ENCODE measurements around the gene LRRC37A.
"Not testable (repeated sequence)": the region's sequence is repeated elsewhere in the genome, so short reads cannot be mapped to it uniquely, and the experiment has no call there.

Gene LRRC37A

GRCh38 chr17:46294831-46295230 is at the start of gene LRRC37A:
Gene LRRC37A, plus strand, starts transcription at chr17:46295131. Its CDS starts 3 bp downstream, at chr17:46295134.
- not testable (repeated sequence) for DNase-seq

GRCh38 chr17:46249153-46249552 is 45.8 kb upstream of the LRRC37A start:
- DNase-seq, result not testable (repeated sequence)

- not testable (repeated sequence) for DNase-seq
Measured at GRCh38 chr17:46252804-46253203, 42.1 kb upstream of the LRRC37A start.

GRCh38 chr17:46253722-46254121 is 41.2 kb upstream of the LRRC37A start:
- not testable (repeated sequence) for DNase-seq

GRCh38 chr17:46254215-46254614 is 40.7 kb upstream of the LRRC37A start:
- not testable (repeated sequence) for DNase-seq

GRCh38 chr17:46256369-46256768 is 38.6 kb upstream of the LRRC37A start:
- not testable (repeated sequence) for DNase-seq

GRCh38 chr17:46259845-46260661 is 34.9 kb upstream of the LRRC37A start:
- DNase-seq, result not testable (repeated sequence)

GRCh38 chr17:46262271-46262670 is 32.7 kb upstream of the LRRC37A start:
- DNase-seq, result no peak

GRCh38 chr17:46264456-46265198 is 30.3 kb upstream of the LRRC37A start:
- peak; percentile 82 for DNase-seq

GRCh38 chr17:46266063-46266655 is 28.8 kb upstream of the LRRC37A start:
- peak; percentile 42 for DNase-seq

- peak; percentile 86 for DNase-seq
Measured at GRCh38 chr17:46266656-46267544, 28.0 kb upstream of the LRRC37A start.

GRCh38 chr17:46270032-46270431 is 24.9 kb upstream of the LRRC37A start:
- no peak for DNase-seq

- DNase-seq, result no peak
Measured at GRCh38 chr17:46273541-46274236, 21.2 kb upstream of the LRRC37A start.

GRCh38 chr17:46274238-46274637 is 20.7 kb upstream of the LRRC37A start:
- no peak for DNase-seq

GRCh38 chr17:46276728-46277479 is 18.0 kb upstream of the LRRC37A start:
- DNase-seq, result not testable (repeated sequence)

- DNase-seq, result not testable (repeated sequence)
Measured at GRCh38 chr17:46281336-46281735, 13.6 kb upstream of the LRRC37A start.

GRCh38 chr17:46282635-46283034 is 12.3 kb upstream of the LRRC37A start:
- not testable (repeated sequence) for DNase-seq

GRCh38 chr17:46284467-46284866 is 10.5 kb upstream of the LRRC37A start:
- DNase-seq, result peak; percentile 53

GRCh38 chr17:46285500-46285899 is 9.4 kb upstream of the LRRC37A start:
- DNase-seq, result not testable (repeated sequence)

GRCh38 chr17:46286764-46287221 is 8.1 kb upstream of the LRRC37A start:
- peak; percentile 98 for DNase-seq

- DNase-seq, result not testable (repeated sequence)
Measured at GRCh38 chr17:46287587-46287986, 7.3 kb upstream of the LRRC37A start.
